ENCODE measurements around the gene TXNDC8.
"Not testable (repeated sequence)": the region's sequence is repeated elsewhere in the genome, so short reads cannot be mapped to it uniquely, and the experiment has no call there.

TXNDC8 gene

DNA sequence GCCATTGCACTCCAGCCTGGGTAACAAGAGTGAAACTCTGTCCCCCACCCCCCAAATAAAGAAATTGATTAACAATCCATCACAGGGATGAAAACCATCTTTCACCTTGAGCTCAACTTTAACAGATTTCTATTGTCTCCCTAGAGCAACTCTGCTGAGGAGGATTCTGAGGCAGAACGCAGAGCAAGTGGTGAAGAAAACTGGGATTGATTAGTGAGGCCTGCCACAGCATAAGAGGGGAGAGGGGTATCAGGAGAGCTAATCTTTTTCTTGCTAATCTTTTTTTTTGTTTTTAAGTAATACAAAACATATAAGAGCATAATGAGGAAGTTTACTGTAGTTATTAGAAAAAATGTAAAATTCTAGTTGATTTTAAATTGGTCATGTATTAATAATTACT, 8.9 kb downstream of the TXNDC8 start:
- no peaks in the 10 kb centered on the region for H3K9me3 ChIP-seq (ENCODE audit: control insufficient read depth in 2 of 2, low read length in 2 of 2)
- H3K27ac ChIP-seq (ENCODE audit: low read length): no peak overlapping the region
- no peak overlapping the region for H3K4me3 ChIP-seq (ENCODE audit: low read length in 2 of 2)
- H3K36me3 ChIP-seq (ENCODE audit: control insufficient read depth in 2 of 2, insufficient read depth in 2 of 2, low read length in 2 of 2): no peaks in the 10 kb centered on the region
- H3K4me1 ChIP-seq (ENCODE audit: control insufficient read depth, insufficient read depth, low read length): no peaks in the 10 kb centered on the region
- H3K9ac ChIP-seq (ENCODE audit: low read length in 2 of 2): no peak overlapping the region
- peaks cover 0 to 2% of the 10 kb centered on the region in 2 donors for H3K27me3 ChIP-seq (ENCODE audit: control insufficient read depth in 1 of 2, insufficient read depth in 2 of 2, low read length in 2 of 2)

DNA sequence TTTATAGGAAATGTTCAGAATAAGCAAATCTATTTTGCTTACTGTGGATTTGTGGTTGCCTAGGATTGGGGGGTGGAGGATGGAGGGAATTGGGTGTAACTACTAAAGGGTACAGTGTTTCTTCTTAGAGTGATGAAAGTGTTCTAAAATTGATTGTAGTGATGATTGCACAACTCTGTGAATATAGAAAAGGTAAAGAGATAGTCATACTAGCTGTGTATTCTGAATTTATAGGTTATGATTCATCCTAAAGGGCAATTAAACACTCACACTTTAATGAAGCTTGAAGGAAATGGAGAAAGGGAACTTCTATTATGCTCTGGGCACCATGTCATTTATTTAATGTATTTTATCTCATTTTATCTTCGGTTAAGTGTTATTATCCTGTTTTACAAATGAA, 9.9 kb downstream of the TXNDC8 start:
- H3K9me3 ChIP-seq (ENCODE audit: control insufficient read depth in 2 of 2, low read length in 2 of 2): no peaks in the 10 kb centered on the region
- no peaks in the 10 kb centered on the region for H3K4me1 ChIP-seq (ENCODE audit: control insufficient read depth, insufficient read depth, low read length)
- H3K36me3 ChIP-seq (ENCODE audit: control insufficient read depth in 2 of 2, insufficient read depth in 2 of 2, low read length in 2 of 2): no peaks in the 10 kb centered on the region
- H3K9ac ChIP-seq (ENCODE audit: low read length in 2 of 2): no peak overlapping the region
- H3K27me3 ChIP-seq (ENCODE audit: control insufficient read depth in 1 of 2, insufficient read depth in 2 of 2, low read length in 2 of 2): no peaks in the 10 kb centered on the region
- H3K27ac ChIP-seq (ENCODE audit: low read length): no peak overlapping the region
- H3K4me3 ChIP-seq (ENCODE audit: low read length in 2 of 2): no peak overlapping the region

DNA sequence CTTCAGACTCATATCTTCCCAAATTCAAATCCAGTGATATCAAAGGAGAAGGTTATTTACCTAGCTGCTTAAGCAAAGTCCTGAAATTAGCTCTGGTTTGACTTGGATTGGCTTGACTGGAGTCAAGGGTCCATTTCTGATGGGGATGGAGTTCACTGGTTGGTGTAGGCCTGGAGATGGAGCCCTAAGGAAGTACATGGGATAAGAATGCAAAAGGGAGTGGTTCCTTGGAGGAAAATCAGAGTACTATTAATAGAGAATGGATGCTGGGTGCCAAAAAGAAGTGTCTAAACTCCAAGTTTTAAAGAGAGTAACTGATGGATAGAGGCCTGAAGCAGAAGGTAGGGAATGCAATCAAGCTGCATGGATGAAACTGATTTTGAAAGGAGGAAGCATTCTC, 13.8 kb downstream of the TXNDC8 start:
- Histone ChIP-seq H3K27me3 (ENCODE audit: control insufficient read depth in 1 of 2, insufficient read depth in 2 of 2, low read length in 2 of 2) (no peaks in the 10 kb centered on the region), H3K9ac (ENCODE audit: low read length in 2 of 2) (no peak overlapping the region), H3K9me3 (ENCODE audit: control insufficient read depth in 2 of 2, low read length in 2 of 2) (no peaks in the 10 kb centered on the region), H3K4me1 (ENCODE audit: control insufficient read depth, insufficient read depth, low read length) (no peaks in the 10 kb centered on the region), H3K4me3 (ENCODE audit: low read length in 2 of 2) (no peak overlapping the region), H3K27ac (ENCODE audit: low read length) (no peak overlapping the region), H3K36me3 (ENCODE audit: control insufficient read depth in 2 of 2, insufficient read depth in 2 of 2, low read length in 2 of 2) (no peaks in the 10 kb centered on the region)

DNA sequence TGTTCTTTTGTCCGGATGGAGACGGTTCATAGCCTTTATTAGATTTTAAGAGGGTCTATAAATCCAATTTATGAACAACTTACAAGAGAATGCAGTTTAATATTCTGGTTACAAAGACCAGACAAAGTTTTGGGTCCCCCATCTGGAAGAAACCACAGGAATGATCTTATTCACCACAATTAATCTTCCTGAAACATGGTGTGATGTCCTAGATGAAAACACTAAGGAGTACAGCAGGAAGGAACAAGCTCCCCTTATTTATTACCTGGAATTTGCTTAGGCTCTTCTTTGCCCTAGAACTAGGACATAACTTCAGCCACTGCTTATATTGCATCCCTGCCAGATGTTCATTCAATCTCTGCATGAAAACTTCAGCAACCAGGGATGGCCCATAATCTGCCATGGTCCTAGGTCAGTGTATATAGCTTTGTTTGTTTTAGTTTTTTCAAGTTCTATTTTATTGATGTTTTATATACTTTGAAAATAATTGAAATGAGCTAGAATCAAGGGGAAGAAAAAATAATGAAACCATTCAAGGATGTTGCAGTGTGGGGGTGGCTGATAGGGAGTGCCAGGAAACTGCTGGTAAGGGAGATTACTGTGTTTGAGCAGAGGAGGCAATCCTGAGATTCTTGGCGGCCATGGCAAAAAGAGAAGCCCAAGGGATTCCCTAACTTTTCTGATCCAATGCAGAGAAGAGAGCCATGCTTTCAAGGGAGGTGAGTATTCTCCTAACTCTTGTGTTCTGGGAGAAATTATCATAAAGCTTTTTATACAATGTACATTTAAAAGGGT, 16.8 kb downstream of the TXNDC8 start:
- no peaks in the 10 kb centered on the region for H3K27me3 ChIP-seq (ENCODE audit: control insufficient read depth in 1 of 2, insufficient read depth in 2 of 2, low read length in 2 of 2)
- H3K9ac ChIP-seq (ENCODE audit: low read length in 2 of 2): no peak overlapping the region
- H3K36me3 ChIP-seq (ENCODE audit: control insufficient read depth in 2 of 2, insufficient read depth in 2 of 2, low read length in 2 of 2): no peaks in the 10 kb centered on the region

DNA sequence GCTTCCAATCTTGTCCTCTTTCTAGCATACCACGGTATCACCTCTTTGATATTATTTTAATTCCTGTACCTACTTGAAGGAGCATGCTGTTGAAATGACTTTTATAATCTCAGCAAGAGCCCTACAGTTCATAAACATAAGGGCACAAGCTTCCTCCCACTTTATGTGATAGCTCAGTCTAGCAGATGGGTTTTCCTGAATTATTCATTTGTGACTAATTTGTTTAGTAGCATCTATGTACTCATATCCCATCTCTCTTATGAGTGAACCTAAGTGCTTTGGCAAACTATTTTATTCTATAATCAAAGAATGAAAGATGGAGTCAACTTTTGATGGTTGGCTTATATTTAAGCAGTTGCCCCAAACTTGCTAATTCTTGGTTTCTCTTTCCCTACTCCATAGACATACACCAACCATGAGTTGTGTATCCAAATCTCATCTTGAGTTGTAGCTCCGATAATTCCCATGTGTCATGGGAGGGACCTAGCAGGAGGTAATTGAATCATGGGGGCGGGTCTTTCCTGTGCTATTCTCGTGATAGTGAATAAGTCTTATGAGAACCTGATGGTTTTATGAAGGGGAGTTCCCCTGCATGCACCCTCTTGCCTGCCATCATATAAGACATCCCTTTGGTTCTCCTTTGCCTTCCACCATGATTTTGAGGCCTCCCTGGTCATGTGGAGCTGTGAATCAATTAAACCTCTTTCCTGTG, 17.7 kb downstream of the TXNDC8 start:
- Histone ChIP-seq H3K4me3 (ENCODE audit: low read length in 2 of 2) (no peak overlapping the region), H3K36me3 (ENCODE audit: control insufficient read depth in 2 of 2, insufficient read depth in 2 of 2, low read length in 2 of 2) (no peaks in the 10 kb centered on the region), H3K9me3 (ENCODE audit: control insufficient read depth in 2 of 2, low read length in 2 of 2) (no peaks in the 10 kb centered on the region), H3K27me3 (ENCODE audit: control insufficient read depth in 1 of 2, insufficient read depth in 2 of 2, low read length in 2 of 2) (no peaks in the 10 kb centered on the region), H3K4me1 (ENCODE audit: control insufficient read depth, insufficient read depth, low read length) (no peaks in the 10 kb centered on the region), H3K9ac (ENCODE audit: low read length in 2 of 2) (no peak overlapping the region), H3K27ac (ENCODE audit: low read length) (no peak overlapping the region)

More for the DNA sequence above, 16.8 kb downstream of the TXNDC8 start:
- no peaks in the 10 kb centered on the region for H3K9me3 ChIP-seq (ENCODE audit: control insufficient read depth in 2 of 2, low read length in 2 of 2)
- no peaks in the 10 kb centered on the region for H3K4me1 ChIP-seq (ENCODE audit: control insufficient read depth, insufficient read depth, low read length)
- no peak overlapping the region for H3K4me3 ChIP-seq (ENCODE audit: low read length in 2 of 2)
- H3K27ac ChIP-seq (ENCODE audit: low read length): no peak overlapping the region

GRCh38 chr9:110317911-110318310, 19.8 kb downstream of the TXNDC8 start:
- no peak overlapping the region for H3K9ac ChIP-seq (ENCODE audit: low read length in 2 of 2)
- no peak overlapping the region for H3K27ac ChIP-seq (ENCODE audit: low read length)
- no peaks in the 10 kb centered on the region for H3K36me3 ChIP-seq (ENCODE audit: control insufficient read depth in 2 of 2, insufficient read depth in 2 of 2, low read length in 2 of 2)
- H3K4me1 ChIP-seq (ENCODE audit: control insufficient read depth, insufficient read depth, low read length): no peaks in the 10 kb centered on the region
- no peaks in the 10 kb centered on the region for H3K9me3 ChIP-seq (ENCODE audit: control insufficient read depth in 2 of 2, low read length in 2 of 2)
- no peak overlapping the region for H3K4me3 ChIP-seq (ENCODE audit: low read length in 2 of 2)
- H3K27me3 ChIP-seq (ENCODE audit: control insufficient read depth in 1 of 2, insufficient read depth in 2 of 2, low read length in 2 of 2): no peaks in the 10 kb centered on the region

DNA sequence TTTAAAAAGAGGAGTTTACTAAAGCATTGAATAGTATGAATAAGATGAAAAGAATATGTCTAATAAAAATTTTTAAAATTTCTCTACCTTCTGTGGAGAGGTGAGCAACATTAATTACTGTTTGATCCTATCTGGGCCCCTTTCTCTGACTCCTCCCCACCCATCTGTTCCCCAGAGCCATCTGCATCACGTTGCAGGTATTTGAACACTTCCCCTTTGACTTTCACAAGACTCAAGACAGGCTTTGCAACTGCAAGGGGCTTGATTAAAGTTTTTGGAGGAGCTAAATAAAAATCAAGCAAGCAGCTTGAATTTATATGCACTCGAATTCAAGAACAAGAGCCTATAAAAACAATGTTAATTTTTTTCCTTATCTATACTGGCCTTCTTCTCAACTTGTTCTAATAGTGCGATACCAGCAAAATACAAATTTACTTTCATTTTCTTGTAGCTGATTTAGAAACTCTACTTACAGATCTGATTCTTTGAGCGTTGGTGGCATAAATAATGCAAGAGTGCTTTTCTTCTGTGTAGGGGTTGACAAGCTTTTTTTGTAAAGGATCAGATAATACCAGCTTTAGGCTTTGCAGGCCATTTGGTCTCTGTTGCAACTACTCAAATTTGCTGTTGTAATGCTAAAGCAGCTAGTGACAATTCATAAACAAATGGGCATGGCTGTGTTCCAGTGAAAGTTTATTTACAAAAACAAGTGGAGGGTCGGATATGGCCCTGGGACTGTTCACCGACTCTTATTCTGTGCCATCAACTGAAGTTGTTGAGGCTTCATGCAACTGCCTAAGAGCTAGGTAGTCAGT, 21.2 kb downstream of the TXNDC8 start:
- H3K36me3 ChIP-seq (ENCODE audit: control insufficient read depth in 2 of 2, insufficient read depth in 2 of 2, low read length in 2 of 2): no peaks in the 10 kb centered on the region
- H3K9me3 ChIP-seq (ENCODE audit: control insufficient read depth in 2 of 2, low read length in 2 of 2): no peaks in the 10 kb centered on the region
- no peak overlapping the region for H3K4me3 ChIP-seq (ENCODE audit: low read length in 2 of 2)
- H3K9ac ChIP-seq (ENCODE audit: low read length in 2 of 2): no peak overlapping the region
- no peaks in the 10 kb centered on the region for H3K4me1 ChIP-seq (ENCODE audit: control insufficient read depth, insufficient read depth, low read length)
- H3K27me3 ChIP-seq (ENCODE audit: control insufficient read depth in 1 of 2, insufficient read depth in 2 of 2, low read length in 2 of 2): no peaks in the 10 kb centered on the region
- H3K27ac ChIP-seq (ENCODE audit: low read length): no peak overlapping the region

GRCh38 chr9:110311978-110312377, 25.7 kb downstream of the TXNDC8 start:
- H3K36me3 ChIP-seq (ENCODE audit: control insufficient read depth in 2 of 2, insufficient read depth in 2 of 2, low read length in 2 of 2): not testable (repeated sequence)

GRCh38 chr9:110309681-110310080, 28.0 kb downstream of the TXNDC8 start:
- H3K27me3 ChIP-seq (ENCODE audit: control insufficient read depth in 1 of 2, insufficient read depth in 2 of 2, low read length in 2 of 2): no peaks in the 10 kb centered on the region
- no peaks in the 10 kb centered on the region for H3K4me1 ChIP-seq (ENCODE audit: control insufficient read depth, insufficient read depth, low read length)
- H3K36me3 ChIP-seq (ENCODE audit: control insufficient read depth in 2 of 2, insufficient read depth in 2 of 2, low read length in 2 of 2): no peaks in the 10 kb centered on the region
- no peak overlapping the region for H3K27ac ChIP-seq (ENCODE audit: low read length)
- H3K4me3 ChIP-seq (ENCODE audit: low read length in 2 of 2): no peak overlapping the region
- no peak overlapping the region for H3K9ac ChIP-seq (ENCODE audit: low read length in 2 of 2)
- H3K9me3 ChIP-seq (ENCODE audit: control insufficient read depth in 2 of 2, low read length in 2 of 2): no peaks in the 10 kb centered on the region

More at GRCh38 chr9:110311978-110312377, 25.7 kb downstream of the TXNDC8 start:
- H3K27ac ChIP-seq (ENCODE audit: low read length); H3K4me3 ChIP-seq (ENCODE audit: low read length in 2 of 2); H3K27me3 ChIP-seq (ENCODE audit: control insufficient read depth in 1 of 2, insufficient read depth in 2 of 2, low read length in 2 of 2); H3K4me1 ChIP-seq (ENCODE audit: control insufficient read depth, insufficient read depth, low read length); H3K9ac ChIP-seq (ENCODE audit: low read length in 2 of 2); H3K9me3 ChIP-seq (ENCODE audit: control insufficient read depth in 2 of 2, low read length in 2 of 2): not testable (repeated sequence)

GRCh38 chr9:110308633-110309038, 29.0 kb downstream of the TXNDC8 start:
- Histone ChIP-seq H3K27me3 (ENCODE audit: control insufficient read depth in 1 of 2, insufficient read depth in 2 of 2, low read length in 2 of 2) (no peaks in the 10 kb centered on the region), H3K36me3 (ENCODE audit: control insufficient read depth in 2 of 2, insufficient read depth in 2 of 2, low read length in 2 of 2) (no peaks in the 10 kb centered on the region), H3K4me3 (ENCODE audit: low read length in 2 of 2) (no peak overlapping the region), H3K4me1 (ENCODE audit: control insufficient read depth, insufficient read depth, low read length) (no peaks in the 10 kb centered on the region), H3K9ac (ENCODE audit: low read length in 2 of 2) (no peak overlapping the region), H3K9me3 (ENCODE audit: control insufficient read depth in 2 of 2, low read length in 2 of 2) (no peaks in the 10 kb centered on the region), H3K27ac (ENCODE audit: low read length) (no peak overlapping the region)

Data from stomach smooth muscle (tissue), 2 donors.